ENCODE data around the gene UHMK1.

Gene UHMK1

DNA sequence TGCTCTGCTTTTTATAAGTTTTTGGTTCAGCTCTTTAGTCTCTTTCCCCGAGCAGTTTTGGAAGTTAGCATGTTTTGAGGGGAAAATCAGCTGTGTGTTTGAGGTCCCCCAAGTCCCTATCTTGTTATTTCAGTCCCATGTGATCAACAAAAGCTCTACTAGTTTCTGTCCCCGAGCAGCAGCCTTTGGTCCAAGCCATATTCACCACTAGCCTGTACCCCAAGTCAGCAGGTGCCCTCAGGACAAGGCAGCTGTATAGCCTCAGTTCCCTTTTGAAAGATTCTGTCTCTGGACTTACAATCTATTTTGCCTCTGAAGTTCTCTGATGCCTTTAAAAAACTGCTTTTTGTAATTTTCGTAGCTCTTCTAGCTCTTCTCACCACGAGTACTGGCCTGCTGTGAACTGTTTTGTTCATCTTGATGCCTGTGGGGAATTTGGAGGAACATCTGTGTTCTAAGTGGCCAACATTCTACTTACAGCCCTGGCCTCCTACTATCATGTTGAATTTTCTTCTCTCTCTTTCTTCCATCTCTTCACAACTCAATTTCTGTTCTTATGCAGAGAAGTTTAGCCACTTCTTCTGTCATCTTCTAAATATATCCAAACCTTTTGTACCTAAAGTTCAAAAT, 80.6 kb downstream of the UHMK1 start:
- no peak overlapping the region for H3K4me3 ChIP-seq (ENCODE audit: low read depth, low read length)
- peaks cover 7% of the 10 kb centered on the region; the same call in 1 of the 2 replicates for H3K36me3 ChIP-seq
- no peaks in the 10 kb centered on the region for H3K4me1 ChIP-seq
- DNase-seq = no peak
- H3K9me3 ChIP-seq = no peaks in the 10 kb centered on the region
- TF ChIP-seq, protein P1, sequence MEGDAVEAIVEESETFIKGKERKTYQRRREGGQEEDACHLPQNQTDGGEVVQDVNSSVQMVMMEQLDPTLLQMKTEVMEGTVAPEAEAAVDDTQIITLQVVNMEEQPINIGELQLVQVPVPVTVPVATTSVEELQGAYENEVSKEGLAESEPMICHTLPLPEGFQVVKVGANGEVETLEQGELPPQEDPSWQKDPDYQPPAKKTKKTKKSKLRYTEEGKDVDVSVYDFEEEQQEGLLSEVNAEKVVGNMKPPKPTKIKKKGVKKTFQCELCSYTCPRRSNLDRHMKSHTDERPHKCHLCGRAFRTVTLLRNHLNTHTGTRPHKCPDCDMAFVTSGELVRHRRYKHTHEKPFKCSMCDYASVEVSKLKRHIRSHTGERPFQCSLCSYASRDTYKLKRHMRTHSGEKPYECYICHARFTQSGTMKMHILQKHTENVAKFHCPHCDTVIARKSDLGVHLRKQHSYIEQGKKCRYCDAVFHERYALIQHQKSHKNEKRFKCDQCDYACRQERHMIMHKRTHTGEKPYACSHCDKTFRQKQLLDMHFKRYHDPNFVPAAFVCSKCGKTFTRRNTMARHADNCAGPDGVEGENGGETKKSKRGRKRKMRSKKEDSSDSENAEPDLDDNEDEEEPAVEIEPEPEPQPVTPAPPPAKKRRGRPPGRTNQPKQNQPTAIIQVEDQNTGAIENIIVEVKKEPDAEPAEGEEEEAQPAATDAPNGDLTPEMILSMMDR (IDR thresholded peaks at IDR 0.05; ENCODE audit: low read depth, low read length) = no peak
- no peaks in the 10 kb centered on the region for H3K27me3 ChIP-seq

DNA sequence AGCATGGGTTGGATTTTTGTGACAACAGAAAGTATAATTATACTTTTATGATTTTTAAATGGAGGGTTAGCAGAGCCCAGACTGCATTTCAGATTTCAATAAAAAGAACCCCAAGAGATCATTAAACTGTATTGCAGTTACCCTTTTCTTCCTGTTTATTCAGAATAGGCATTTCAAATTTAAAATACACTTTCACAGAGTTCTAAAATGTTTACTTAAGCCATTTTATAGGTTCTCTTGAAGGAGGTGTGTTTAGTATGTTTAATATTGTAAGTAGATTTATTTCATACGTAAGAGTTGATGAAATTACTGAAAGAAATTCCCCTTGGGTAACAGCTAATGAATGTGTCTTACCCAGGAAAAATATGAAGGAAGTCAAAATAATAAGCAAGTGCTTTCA, 81.3 kb downstream of the UHMK1 start:
- Histone ChIP-seq H3K36me3 (peaks cover 7% of the 10 kb centered on the region; the same call in 1 of the 2 replicates), H3K4me1 (no peaks in the 10 kb centered on the region), H3K27me3 (no peaks in the 10 kb centered on the region), H3K9me3 (no peaks in the 10 kb centered on the region), H3K4me3 (ENCODE audit: low read depth, low read length) (no peak overlapping the region)
- DNase-seq = no peak
- TF ChIP-seq, protein P1 (IDR thresholded peaks at IDR 0.05; ENCODE audit: low read depth, low read length) = no peak
